K562 (cell line): ENCODE results near the gene ZNF23. TPM values are rescaled to one million over a fixed set of nuclear protein-coding genes. Genes with fewer than 3 reads are reported as not detected.

Experiments
- ATAC-seq: fragments of 200-7000 bp; cut with Tn5 transposase; 3 replicates; pipeline ENCODE4 v1.9.1; 2020; ENCODE audit warnings: moderate library complexity
- BruUV-seq: library from RNA; stranded (reverse); fragments of 400-500 nt; replicated peaks from 2 replicates; lab custom pipeline; 2021; lab: Mats Ljungman, UMichigan
- CTCF ChIA-PET: fragments of 300-600 bp; formaldehyde crosslinking; extraction: SDS; loops from one replicate; lab custom pipeline; 2021; ENCODE audit warnings: low intra/inter-chr PET ratio; lab: Yijun Ruan, JAX
- POLR2A ChIA-PET: fragments of 300-600, 350-650 bp; sonication (Branson Sonifier 250); formaldehyde crosslinking; extraction: SDS; loops from one replicate; lab custom pipeline; 2021; ENCODE audit warnings: antibody characterized with exemption, inconsistent platforms; lab: Yijun Ruan, JAX
- DNase-seq, 4 experiments: peaks; one replicate each; pipeline versions ENCODE4 v3.0.0 to v3.0.0-alpha.2; 2011 to 2018; ENCODE audit warnings: low spot score in 3 of 4, mixed read lengths in 3 of 4; ENCODE audit errors: extremely low read depth in 1 of 4
- FAIRE-seq: peaks from 2 replicates; lab custom pipeline; 2011; peaks lifted over from hg19 to GRCh38; lab: Jason Lieb, UNC
- H2AFZ ChIP-seq: 2 replicates; pipeline ENCODE4 v1.6.0; 2011; ENCODE audit warnings: low read depth, low read length, control low read depth, inconsistent platforms
- H3K27ac ChIP-seq: fragments of 200-600 bp; 3 replicates; pipeline ENCODE4 v1.8.0; 2011; ENCODE audit warnings: low read depth, mild to moderate bottlenecking, control low read depth, inconsistent platforms, low read length, moderate library complexity, mixed read lengths; ENCODE audit errors: extremely low read depth
- H3K27me3 ChIP-seq, 2 experiments: fragments of 300-600 bp in 1 of 2; 2 replicates in 1 of 2; 3 replicates in 1 of 2; pipeline versions ENCODE4 v1.6.0 to v1.8.0; 2011; ENCODE audit warnings: inconsistent platforms in 2 of 2, low read length in 2 of 2, mild to moderate bottlenecking in 1 of 2, mixed read lengths in 1 of 2, moderate library complexity in 1 of 2; ENCODE audit not compliant: control insufficient read depth in 2 of 2, insufficient read depth in 2 of 2
- H3K36me3 ChIP-seq: fragments of 300-600 bp; 3 replicates; pipeline ENCODE4 v1.8.0; 2011; ENCODE audit warnings: mild to moderate bottlenecking, low read length, inconsistent platforms; ENCODE audit not compliant: control insufficient read depth, insufficient read depth
- H3K4me1 ChIP-seq, 2 experiments: fragments of 200-600 bp in 1 of 2; replicated peaks in 1 of 2; 2 replicates in 1 of 2; 3 replicates in 1 of 2; pipeline versions ENCODE4 v1.5.1 to v1.8.0; 2011; ENCODE audit warnings: inconsistent platforms in 2 of 2, low read length in 2 of 2, mild to moderate bottlenecking in 1 of 2, mixed read lengths in 1 of 2, moderate library complexity in 1 of 2; ENCODE audit not compliant: control insufficient read depth in 2 of 2, insufficient read depth in 2 of 2
- H3K4me2 ChIP-seq: 2 replicates; pipeline ENCODE4 v1.6.1; 2011; ENCODE audit warnings: low read length, control low read depth, inconsistent platforms, mixed read lengths; ENCODE audit not compliant: insufficient read depth
- H3K4me3 ChIP-seq: fragments of 200-600 bp; sonication (generic), shearing (Covaris generic); 2 replicates; pipeline ENCODE4 v1.5.1; 2016; ENCODE audit warnings: control low read depth, inconsistent platforms
- H3K79me2 ChIP-seq: fragments of 200-600 bp; 3 replicates; pipeline ENCODE4 v1.8.0; 2011; ENCODE audit warnings: low read length, inconsistent platforms; ENCODE audit not compliant: control insufficient read depth, insufficient read depth
- H3K9ac ChIP-seq, 2 experiments: 2 replicates each; pipeline versions ENCODE4 v1.6.0 to v1.6.1; 2011; ENCODE audit warnings: low read depth in 2 of 2, low read length in 2 of 2, control low read depth in 1 of 2, inconsistent platforms in 1 of 2, mild to moderate bottlenecking in 1 of 2, mixed read lengths in 1 of 2; ENCODE audit not compliant: insufficient read depth in 1 of 2
- H3K9me1 ChIP-seq: one replicate; pipeline ENCODE4 v1.6.0; 2011; ENCODE audit warnings: inconsistent platforms, mild to moderate bottlenecking, low read length, moderate library complexity; ENCODE audit not compliant: control insufficient read depth, insufficient read depth
- H3K9me3 ChIP-seq: replicated peaks from 2 replicates; pipeline ENCODE4 v1.5.1; 2011; ENCODE audit warnings: low read depth, low read length, inconsistent platforms; ENCODE audit not compliant: control insufficient read depth, insufficient read depth
- H4K20me1 ChIP-seq: replicated peaks from 2 replicates; pipeline ENCODE4 v1.6.1; 2011; ENCODE audit warnings: low read length, inconsistent platforms, mixed read lengths; ENCODE audit not compliant: control insufficient read depth, insufficient read depth
- ASH1L ChIP-seq: fragments of 450-650 bp; IDR thresholded peaks from 2 replicates; pipeline ENCODE4 v1.6.1; 2018; ENCODE audit warnings: borderline replicate concordance, mild to moderate bottlenecking, low read depth; ENCODE audit not compliant: partially characterized antibody
- ATF7 ChIP-seq: fragments of 450-650 bp; IDR thresholded peaks from 2 replicates; pipeline ENCODE4 v1.7.1; 2014; ENCODE audit warnings: mild to moderate bottlenecking, moderate library complexity
- CBFB ChIP-seq: sonication (generic); formaldehyde crosslinking; IDR thresholded peaks from 2 replicates; pipeline ENCODE4 v1.4.0; 2020; ENCODE audit warnings: mild to moderate bottlenecking, missing genetic modification reagents
- NRF1 ChIP-seq, 2 experiments: fragments of 450-650 bp; IDR thresholded peaks in 1 of 2; conservative IDR thresholded peaks in 1 of 2; 2 replicates each; pipeline ENCODE4 v1.6.1; 2014; ENCODE audit warnings: mild to moderate bottlenecking in 2 of 2
- POLR3A ChIP-seq: IDR thresholded peaks from 2 replicates; pipeline ENCODE4 v1.6.1; 2011; ENCODE audit warnings: borderline replicate concordance, mild to moderate bottlenecking, moderate library complexity; ENCODE audit not compliant: insufficient read length, insufficient read depth; ENCODE audit errors: extremely low read depth
- SREBF2 ChIP-seq: sonication (generic); formaldehyde crosslinking; IDR thresholded peaks from 2 replicates; pipeline ENCODE4 v1.4.0; 2020; ENCODE audit warnings: mild to moderate bottlenecking, missing genetic modification reagents
- WGBS: fragments of 100-300 bp; shearing (Covaris generic); methylation state at CpG from one replicate; pipeline ENCODE4 v1.1.6; 2016; ENCODE audit warnings: low coverage, mixed read lengths; ENCODE audit not compliant: insufficient coverage; ENCODE audit errors: missing lambda C conversion rate; 5-methylcytosine and 5-hydroxymethylcytosine counted together
- in situ Hi-C: fragments of 300-500 bp; cut with MboI; formaldehyde crosslinking; loops from 4 replicates; pipeline ENCODE4 v1.15.0; 2018; ENCODE audit warnings: inconsistent platforms, mixed read lengths
- intact Hi-C: fragments of 100-400 bp; cut with micrococcal nuclease; formaldehyde crosslinking; loops from 2 replicates; pipeline ENCODE4 v1.14.2; 2022
- polyA plus RNA-seq, 8 experiments: library from polyadenylated mRNA; depleted of rRNA in 4 of 8; stranded (reverse) in 5 of 8; unstranded in 3 of 8; fragments of >200 nt; fragmentation: Nextera tagmentation in 2 of 8; fragmentation: Illumina TruSeq in 1 of 8; extraction: Ambion mirVana in 2 of 8; extraction: Trizol in 1 of 8; gene quantifications; 2 replicates each; pipeline versions ENCODE4 v1.2.1 to v1.2.3, GENCODE V29; 2011 to 2014; ENCODE audit warnings: inconsistent platforms in 1 of 8, missing spikeins in 1 of 8
- total RNA-seq, 7 experiments: library from RNA; depleted of rRNA in 6 of 7; stranded (reverse); fragments of >200 nt in 6 of 7; fragmentation: Illumina TruSeq in 2 of 7; extraction: Trizol in 2 of 7; gene quantifications; 2 replicates each; pipeline versions ENCODE4 v1.2.1 to v1.2.3, GENCODE V29; 2011 to 2021; ENCODE audit warnings: low replicate concordance in 1 of 7

ZNF23 gene
- total and polyA plus RNA-seq, 9 of the 15 experiments (the other 6 are each of a cell fraction or from before 2014, with no cell fraction given): 4.7 to 13.4 (median 11.2) TPM

DNA sequence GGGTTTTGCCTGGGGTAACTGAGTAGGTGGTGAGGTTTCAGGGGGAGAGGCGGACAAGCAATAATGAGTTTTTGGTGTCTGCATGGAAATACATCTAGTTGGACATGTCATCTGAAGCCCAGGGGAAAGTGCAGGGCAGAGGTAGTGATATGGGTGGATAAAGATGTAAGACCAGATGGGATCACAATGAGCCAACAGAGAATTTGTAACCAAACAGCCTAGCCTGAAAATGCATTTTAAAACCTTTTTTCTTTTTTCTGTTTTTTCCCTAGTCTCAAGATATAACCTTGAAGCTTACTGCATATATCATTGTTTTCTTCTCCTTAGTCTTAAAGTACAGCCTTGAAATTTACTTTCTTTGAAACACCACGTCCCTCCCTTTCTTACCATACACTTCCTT is 30.7 kb upstream of the ZNF23 start:
- ATAC-seq: peak; percentile 33
- Histone ChIP-seq H3K27ac (peak overlapping the region; percentile 89), H3K9me3 (peaks cover 1% of the 10 kb centered on the region), H3K4me1 (peaks cover 15 to 25% of the 10 kb centered on the region in 2 experiments), H3K4me3 (no peak overlapping the region), H3K9me1 (no peaks in the 10 kb centered on the region), H3K79me2 (no peaks in the 10 kb centered on the region), H3K9ac (peak overlapping the region in 1 of 2 experiments; percentile 58; a peak in 2 of 4 replicates), H3K36me3 (no peaks in the 10 kb centered on the region; the same call in 2 of the 3 replicates), H4K20me1 (no peaks in the 10 kb centered on the region), H3K4me2 (peak overlapping the region; percentile 47; the same call in 1 of the 2 replicates), H3K27me3 (no peaks in the 10 kb centered on the region), H2AFZ (peak overlapping the region; percentile 93)
- intact Hi-C loops (no loop called here), in situ Hi-C loops (no loop called here)
- ChIA-PET POLR2A (no interaction called here), CTCF (no interaction called here)
- no TSS peak for BruUV-seq
- DNase-seq: peak in 2 of 4 experiments; percentile 15 to 18
- FAIRE-seq: peak; percentile 70
- TF ChIP-seq CBFB (CRISPR knock-in tag) (no peak), NRF1 (conservative IDR thresholded peaks at IDR 0.05 in 1 of 2, IDR thresholded peaks at IDR 0.05 in 1 of 2) (no peak), ASH1L (no peak), ATF7 (no peak), SREBF2 (CRISPR knock-in tag) (no peak), POLR3A (no peak)
- WGBS: 36% methylated on average over 2 of the region's 2 CpGs
